Neural progenitor cell (in vitro differentiated cells): Measurements from ENCODE around the gene CDK5RAP2.

Source experiments
- EZH2 ChIP-seq: fragments of 200-600 bp; sonication (generic); IDR thresholded peaks from 2 replicates; pipeline ENCODE4 v1.6.1; 2017; ENCODE audit warnings: antibody characterized with exemption, mild to moderate bottlenecking, moderate library complexity
- EZH2phosphoT487 ChIP-seq: fragments of 200-600 bp; sonication (generic); IDR thresholded peaks from 2 replicates; pipeline ENCODE4 v1.6.1; 2017; ENCODE audit warnings: antibody characterized with exemption
- TF ChIP-seq, protein P1 (sequence below): fragments of 200-600 bp; sonication (generic); IDR thresholded peaks from 2 replicates; pipeline ENCODE4 v1.5.1; 2017; ENCODE audit warnings: antibody characterized with exemption, mild to moderate bottlenecking

DNA sequence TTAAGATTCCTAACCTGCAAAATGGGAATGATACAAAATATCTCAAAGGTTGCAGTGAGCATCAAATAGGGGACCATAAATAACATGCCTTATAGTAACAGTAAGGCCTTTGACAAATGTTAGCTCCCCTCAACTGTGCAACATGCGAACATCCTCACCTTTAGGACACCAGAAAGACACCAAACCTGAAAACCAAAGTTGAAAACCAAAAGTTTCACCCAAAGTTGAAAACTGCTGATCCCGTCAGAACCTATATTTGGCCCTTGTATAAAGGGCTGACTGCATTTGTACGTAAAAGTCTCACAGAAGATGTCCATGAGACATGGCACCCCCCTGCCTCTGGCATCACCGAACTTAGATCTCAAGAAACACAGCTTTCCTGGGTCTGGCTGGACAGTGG is 12.1 kb downstream of the CDK5RAP2 start:
- TF ChIP-seq EZH2 = no peak
- TF ChIP-seq, protein P1, sequence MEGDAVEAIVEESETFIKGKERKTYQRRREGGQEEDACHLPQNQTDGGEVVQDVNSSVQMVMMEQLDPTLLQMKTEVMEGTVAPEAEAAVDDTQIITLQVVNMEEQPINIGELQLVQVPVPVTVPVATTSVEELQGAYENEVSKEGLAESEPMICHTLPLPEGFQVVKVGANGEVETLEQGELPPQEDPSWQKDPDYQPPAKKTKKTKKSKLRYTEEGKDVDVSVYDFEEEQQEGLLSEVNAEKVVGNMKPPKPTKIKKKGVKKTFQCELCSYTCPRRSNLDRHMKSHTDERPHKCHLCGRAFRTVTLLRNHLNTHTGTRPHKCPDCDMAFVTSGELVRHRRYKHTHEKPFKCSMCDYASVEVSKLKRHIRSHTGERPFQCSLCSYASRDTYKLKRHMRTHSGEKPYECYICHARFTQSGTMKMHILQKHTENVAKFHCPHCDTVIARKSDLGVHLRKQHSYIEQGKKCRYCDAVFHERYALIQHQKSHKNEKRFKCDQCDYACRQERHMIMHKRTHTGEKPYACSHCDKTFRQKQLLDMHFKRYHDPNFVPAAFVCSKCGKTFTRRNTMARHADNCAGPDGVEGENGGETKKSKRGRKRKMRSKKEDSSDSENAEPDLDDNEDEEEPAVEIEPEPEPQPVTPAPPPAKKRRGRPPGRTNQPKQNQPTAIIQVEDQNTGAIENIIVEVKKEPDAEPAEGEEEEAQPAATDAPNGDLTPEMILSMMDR = no peak
- no peak for TF ChIP-seq EZH2phosphoT487
